ENCODE data around the gene NOC4L. TPM values are rescaled to one million over a fixed set of nuclear protein-coding genes. Genes with fewer than 3 reads are reported as not detected.

Gene NOC4L
- total RNA-seq, 1 experiment from 2014 or later, result 41.4 TPM

- 0 out of 2 replicates have a peak, but pooled peaks have one; percentile 62 for TF ChIP-seq IRF1 (CRISPR knock-in tag; IDR thresholded peaks at IDR 0.05)
- TF ChIP-seq NR3C1 (CRISPR knock-in tag; conservative IDR thresholded peaks at IDR 0.05; ENCODE audit: low read depth), result no peak
- no peak for TF ChIP-seq ATF6 (CRISPR knock-in tag; IDR thresholded peaks at IDR 0.05)
- TF ChIP-seq FOXK1 (CRISPR knock-in tag; IDR thresholded peaks at IDR 0.05), result no peak
- no peak for TF ChIP-seq GABPB1 (CRISPR knock-in tag; IDR thresholded peaks at IDR 0.05)
- TF ChIP-seq E2F4 (CRISPR knock-in tag; IDR thresholded peaks at IDR 0.05; ENCODE audit: borderline replicate concordance, low read depth), result no peak
- peak; percentile 61; the same call in 1 of the 2 replicates for TF ChIP-seq ZNF138 (CRISPR knock-in tag; conservative IDR thresholded peaks at IDR 0.05)
- no peak for TF ChIP-seq STAT6 (CRISPR knock-in tag; conservative IDR thresholded peaks at IDR 0.05; ENCODE audit: low read depth)
- no peak for TF ChIP-seq HMGA2 (CRISPR knock-in tag; IDR thresholded peaks at IDR 0.05)
- no peak for TF ChIP-seq NR1H2 (CRISPR knock-in tag; IDR thresholded peaks at IDR 0.05)
- TF ChIP-seq CREB1 (CRISPR knock-in tag; IDR thresholded peaks at IDR 0.05), result no peak
- no peak for TF ChIP-seq OVOL2 (CRISPR knock-in tag; IDR thresholded peaks at IDR 0.05; ENCODE audit: borderline replicate concordance)
Measured at GRCh38 chr12:132190012-132190755, 45.9 kb downstream of the NOC4L start (continued).

- DNase-seq (ENCODE audit: low spot score), result no peak
- no peak overlapping the region for H3K27ac Mint-ChIP-seq
- ChIA-PET CTCF (interaction anchor here (0.7 to 1.7 kb wide), 3 partner anchors 19 to 37 kb away, joined by 3 to 4 read pairs (median 3); no protein-coding TSS in a partner anchor), POLR2A (no interaction called here)
- no peak for TF ChIP-seq SP1 (CRISPR knock-in tag; conservative IDR thresholded peaks at IDR 0.05)
- TF ChIP-seq MYBL2 (CRISPR knock-in tag; IDR thresholded peaks at IDR 0.05), result no peak
- no peak for TF ChIP-seq ZNF138 (CRISPR knock-in tag; conservative IDR thresholded peaks at IDR 0.05)
- no peak for TF ChIP-seq NFE2L1 (CRISPR knock-in tag; IDR thresholded peaks at IDR 0.05)
- no peak for TF ChIP-seq GRHL2 (CRISPR knock-in tag; IDR thresholded peaks at IDR 0.05; ENCODE audit: insufficient replicate concordance, severe bottlenecking)
- no peak for TF ChIP-seq NR2C2 (CRISPR knock-in tag; IDR thresholded peaks at IDR 0.05)
- H3K36me3 Mint-ChIP-seq, result peaks cover 10% of the 10 kb centered on the region
- peak overlapping the region; percentile 12; the same call in 1 of the 2 replicates for H3K4me3 Mint-ChIP-seq
- H3K27me3 Mint-ChIP-seq (ENCODE audit: low read depth), result peaks cover 64% of the 10 kb centered on the region
- peaks cover 5% of the 10 kb centered on the region for H3K4me1 Mint-ChIP-seq
- ATAC-seq, result no peak
- peaks cover 14% of the 10 kb centered on the region for H3K9me3 Mint-ChIP-seq
Measured at GRCh38 chr12:132190834-132191500, 46.7 kb downstream of the NOC4L start.
